ENCODE measurements around the gene CMTM4. TPM values are rescaled to one million over a fixed set of nuclear protein-coding genes. Genes with fewer than 3 reads are reported as not detected.

CMTM4 gene
- total RNA-seq, 5 donors from 2014 or later (not counting 1 experiment from before 2014, with no cell fraction given): 1.1 to 2.3 (median 1.8) TPM

DNA sequence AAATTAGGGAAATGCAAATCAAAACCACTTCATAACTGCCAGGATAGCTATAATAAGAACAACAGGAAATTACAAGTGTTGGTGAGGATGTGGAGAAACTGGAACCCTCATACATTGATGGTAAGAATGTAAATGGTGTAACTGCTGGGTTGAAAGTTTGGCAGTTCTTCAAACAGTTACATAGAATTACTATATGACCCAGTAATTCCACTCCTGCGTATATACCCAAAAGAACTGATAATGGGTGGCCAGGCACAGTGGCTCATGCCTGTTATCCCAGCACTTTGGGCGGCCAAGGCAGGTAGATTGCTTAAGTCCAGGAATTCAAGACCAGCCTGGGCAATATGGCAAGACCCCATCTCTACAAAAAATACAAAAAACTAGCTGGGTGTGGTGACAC is 4.5 kb upstream of the CMTM4 start:
- Mint-ChIP-seq H3K36me3 (no peaks in the 10 kb centered on the region), H3K27me3 (peaks cover 0 to 3% of the 10 kb centered on the region in 2 donors), H3K4me1 (peaks cover 0 to 3% (median 3%) of the 10 kb centered on the region in 3 donors), H3K4me3 (no peak overlapping the region), H3K27ac (no peak overlapping the region), H3K9me3 (no peaks in the 10 kb centered on the region)
- Histone ChIP-seq H3K9me3 (no peaks in the 10 kb centered on the region), H3K4me3 (ENCODE audit: control insufficient read depth in 1 of 2, extremely low read depth in 1 of 2, low read length in 1 of 2) (no peak overlapping the region), H3K27me3 (replicated peaks in 1 of 2; ENCODE audit: control insufficient read depth in 2 of 2, extremely low read depth in 1 of 2, insufficient read depth in 2 of 2, low read length in 1 of 2) (peaks cover 3 to 24% of the 10 kb centered on the region in 2 experiments), H3K4me1 (ENCODE audit: control insufficient read depth in 1 of 2, extremely low read depth in 1 of 2, insufficient read depth in 2 of 2, low read length in 2 of 2) (peaks cover 3 to 8% of the 10 kb centered on the region in 2 experiments), H3K36me3 (ENCODE audit: control insufficient read depth in 2 of 2, extremely low read depth in 1 of 2, insufficient read depth in 1 of 2, low read length in 1 of 2) (no peaks in the 10 kb centered on the region), H3K27ac (ENCODE audit: low read length) (no peak overlapping the region)
- DNase-seq (no peak), ATAC-seq (replicated peaks in 1 of 4) (no peak)
- CTCF ChIA-PET: no interaction called here
- POLR2A ChIA-PET: no interaction called here
- no CpG with 5 or more reads among the region's 2 CpGs for WGBS (ENCODE audit: insufficient coverage)

GRCh38 chr16:66699898-66700297 is 3.4 kb upstream of the CMTM4 start:
- Histone ChIP-seq H3K9me3 (no peaks in the 10 kb centered on the region), H3K4me3 (ENCODE audit: control insufficient read depth in 1 of 2, extremely low read depth in 1 of 2, low read length in 1 of 2) (no peak overlapping the region), H3K27ac (ENCODE audit: low read length) (no peak overlapping the region), H3K4me1 (ENCODE audit: control insufficient read depth in 1 of 2, extremely low read depth in 1 of 2, insufficient read depth in 2 of 2, low read length in 2 of 2) (peaks cover 12 to 19% of the 10 kb centered on the region in 2 experiments), H3K27me3 (replicated peaks in 1 of 2; ENCODE audit: control insufficient read depth in 2 of 2, extremely low read depth in 1 of 2, insufficient read depth in 2 of 2, low read length in 1 of 2) (peaks cover 3 to 29% of the 10 kb centered on the region in 2 experiments), H3K36me3 (ENCODE audit: control insufficient read depth in 2 of 2, extremely low read depth in 1 of 2, insufficient read depth in 1 of 2, low read length in 1 of 2) (no peaks in the 10 kb centered on the region)
- Mint-ChIP-seq H3K27ac (no peak overlapping the region), H3K27me3 (peaks cover under 1 to 5% of the 10 kb centered on the region in 2 donors), H3K4me1 (peaks cover 8 to 13% (median 12%) of the 10 kb centered on the region in 3 donors), H3K4me3 (no peak overlapping the region), H3K9me3 (no peaks in the 10 kb centered on the region), H3K36me3 (no peaks in the 10 kb centered on the region)
- 40% methylated on average over 1 of the region's 1 CpG for WGBS (ENCODE audit: insufficient coverage)
- DNase-seq (no peak), ATAC-seq (replicated peaks in 1 of 4) (no peak)
- ChIA-PET POLR2A (no interaction called here), CTCF (interaction anchor here (0.6 to 1.4 kb wide), 4 partner anchors 16 to 168 kb away, joined by 3 read pairs; partner anchors contain the start of gene CKLF (in 1 of the 2))

DNA sequence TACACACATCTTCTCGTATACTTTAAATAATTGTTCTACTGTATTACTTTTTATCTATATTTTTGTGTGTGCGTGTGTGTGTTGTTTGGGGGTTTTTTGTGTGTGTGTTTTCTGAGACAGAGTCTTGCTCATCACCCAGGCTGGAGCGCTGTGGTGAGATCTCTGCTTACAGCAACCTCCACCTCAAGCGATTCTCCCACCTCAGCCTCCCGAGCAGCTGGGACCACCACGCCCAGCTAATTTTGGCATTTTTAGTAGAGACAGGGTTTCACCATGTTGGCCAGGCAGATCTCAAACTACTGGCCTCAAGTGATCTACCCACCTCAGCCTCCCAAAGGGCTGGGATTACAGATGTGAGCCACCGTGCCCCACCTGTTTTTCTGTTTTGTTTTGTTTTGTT is 1.5 kb upstream of the CMTM4 start:
- peaks cover 0 to 26% of the 10 kb centered on the region in 2 experiments for H3K27me3 ChIP-seq (replicated peaks in 1 of 2; ENCODE audit: control insufficient read depth in 2 of 2, extremely low read depth in 1 of 2, insufficient read depth in 2 of 2, low read length in 1 of 2)
- H3K9me3 Mint-ChIP-seq: no peaks in the 10 kb centered on the region
- no peaks in the 10 kb centered on the region for H3K36me3 Mint-ChIP-seq
- H3K4me3 ChIP-seq (ENCODE audit: control insufficient read depth in 1 of 2, extremely low read depth in 1 of 2, low read length in 1 of 2): no peak overlapping the region
- ChIA-PET CTCF (interaction anchor here in 1 of 2 donors (0.6 to 1.3 kb wide), 4 partner anchors 11 to 139 kb away, joined by 3 to 6 read pairs (median 4); partner anchors contain the start of gene DYNC1LI2), POLR2A (interaction anchor here in 1 of 2 donors (0.6 kb wide), 1 partner anchor 12 kb away, joined by 3 read pairs; no protein-coding TSS in a partner anchor)
- peaks cover 11 to 13% (median 12%) of the 10 kb centered on the region in 3 donors for H3K4me1 Mint-ChIP-seq
- peak overlapping the region in 1 of 3 donors; percentile 77 for H3K4me3 Mint-ChIP-seq
- H3K27ac Mint-ChIP-seq: no peak overlapping the region
- no peak for ATAC-seq (replicated peaks in 1 of 4)
- H3K27ac ChIP-seq (ENCODE audit: low read length): no peak overlapping the region
- peaks cover 12 to 19% of the 10 kb centered on the region in 2 experiments for H3K4me1 ChIP-seq (ENCODE audit: control insufficient read depth in 1 of 2, extremely low read depth in 1 of 2, insufficient read depth in 2 of 2, low read length in 2 of 2)
- H3K27me3 Mint-ChIP-seq: peaks cover 4 to 12% of the 10 kb centered on the region in 2 donors
- WGBS (ENCODE audit: insufficient coverage): no CpG with 5 or more reads among the region's 7 CpGs
- no peaks in the 10 kb centered on the region for H3K9me3 ChIP-seq
- no peak for DNase-seq
- H3K36me3 ChIP-seq (ENCODE audit: control insufficient read depth in 2 of 2, extremely low read depth in 1 of 2, insufficient read depth in 1 of 2, low read length in 1 of 2): no peaks in the 10 kb centered on the region

GRCh38 chr16:66695935-66696668 is 441 bp downstream of the CMTM4 start:
- CTCF ChIA-PET: interaction anchor here in 1 of 2 donors (0.7 kb wide), 1 partner anchor 20 kb away, joined by 3 read pairs; no protein-coding TSS in a partner anchor
- H3K9me3 Mint-ChIP-seq: no peaks in the 10 kb centered on the region
- Histone ChIP-seq H3K36me3 (ENCODE audit: control insufficient read depth in 2 of 2, extremely low read depth in 1 of 2, insufficient read depth in 1 of 2, low read length in 1 of 2) (no peaks in the 10 kb centered on the region), H3K9me3 (no peaks in the 10 kb centered on the region), H3K4me3 (ENCODE audit: control insufficient read depth in 1 of 2, extremely low read depth in 1 of 2, low read length in 1 of 2) (peak overlapping the region; percentile 39 to 66), H3K27ac (ENCODE audit: low read length) (no peak overlapping the region), H3K4me1 (ENCODE audit: control insufficient read depth in 1 of 2, extremely low read depth in 1 of 2, insufficient read depth in 2 of 2, low read length in 2 of 2) (peaks cover 12 to 19% of the 10 kb centered on the region in 2 experiments), H3K27me3 (replicated peaks in 1 of 2; ENCODE audit: control insufficient read depth in 2 of 2, extremely low read depth in 1 of 2, insufficient read depth in 2 of 2, low read length in 1 of 2) (peaks cover 0 to 27% of the 10 kb centered on the region in 2 experiments)
- peaks cover 11 to 13% (median 12%) of the 10 kb centered on the region in 3 donors for H3K4me1 Mint-ChIP-seq
- H3K4me3 Mint-ChIP-seq: peak overlapping the region; percentile 72 to 79 (median 79)
- POLR2A ChIA-PET: no interaction called here
- DNase-seq (peak in 15 of 35 experiments; percentile 1 to 25 (median 8)), ATAC-seq (replicated peaks in 1 of 4) (peak in 3 of 4 experiments; percentile 31 to 56 (median 55))
- H3K36me3 Mint-ChIP-seq: no peaks in the 10 kb centered on the region
- 5% methylated on average over 91 of the region's 91 CpGs for WGBS (ENCODE audit: insufficient coverage)
- H3K27ac Mint-ChIP-seq: no peak overlapping the region
- peaks cover 4 to 12% of the 10 kb centered on the region in 2 donors for H3K27me3 Mint-ChIP-seq

- CTCF ChIA-PET: interaction anchor here in 1 of 2 donors (0.5 kb wide), 1 partner anchor 240 kb away, joined by 4 read pairs; no protein-coding TSS in a partner anchor
- H3K27ac ChIP-seq (ENCODE audit: low read length): no peak overlapping the region
- Mint-ChIP-seq H3K27me3 (peaks cover 4 to 12% of the 10 kb centered on the region in 2 donors), H3K4me1 (peaks cover 11 to 13% (median 12%) of the 10 kb centered on the region in 3 donors), H3K9me3 (no peaks in the 10 kb centered on the region), H3K4me3 (peak overlapping the region; percentile 72 to 79 (median 79)), H3K36me3 (no peaks in the 10 kb centered on the region), H3K27ac (no peak overlapping the region)
- ATAC-seq (replicated peaks in 1 of 4) (no peak), DNase-seq (peak in 5 of 35 experiments; percentile 1 to 24 (median 2))
- no peaks in the 10 kb centered on the region for H3K9me3 ChIP-seq
- POLR2A ChIA-PET: no interaction called here
- 60% methylated on average over 5 of the region's 8 CpGs for WGBS (ENCODE audit: insufficient coverage)
- peak overlapping the region; percentile 39 to 66 for H3K4me3 ChIP-seq (ENCODE audit: control insufficient read depth in 1 of 2, extremely low read depth in 1 of 2, low read length in 1 of 2)
- peaks cover 0 to 31% of the 10 kb centered on the region in 2 experiments for H3K27me3 ChIP-seq (replicated peaks in 1 of 2; ENCODE audit: control insufficient read depth in 2 of 2, extremely low read depth in 1 of 2, insufficient read depth in 2 of 2, low read length in 1 of 2)
- peaks cover 12 to 19% of the 10 kb centered on the region in 2 experiments for H3K4me1 ChIP-seq (ENCODE audit: control insufficient read depth in 1 of 2, extremely low read depth in 1 of 2, insufficient read depth in 2 of 2, low read length in 2 of 2)
- H3K36me3 ChIP-seq (ENCODE audit: control insufficient read depth in 2 of 2, extremely low read depth in 1 of 2, insufficient read depth in 1 of 2, low read length in 1 of 2): no peaks in the 10 kb centered on the region
These were observed 1.0 kb downstream of the CMTM4 start for GRCh38 chr16:66695471-66695934.

- Histone ChIP-seq H3K27ac (ENCODE audit: low read length) (no peak overlapping the region), H3K4me3 (ENCODE audit: control insufficient read depth in 1 of 2, extremely low read depth in 1 of 2, low read length in 1 of 2) (no peak overlapping the region), H3K4me1 (ENCODE audit: control insufficient read depth in 1 of 2, extremely low read depth in 1 of 2, insufficient read depth in 2 of 2, low read length in 2 of 2) (peaks cover 12 to 19% of the 10 kb centered on the region in 2 experiments), H3K27me3 (replicated peaks in 1 of 2; ENCODE audit: control insufficient read depth in 2 of 2, extremely low read depth in 1 of 2, insufficient read depth in 2 of 2, low read length in 1 of 2) (peaks cover 0 to 25% of the 10 kb centered on the region in 2 experiments), H3K36me3 (ENCODE audit: control insufficient read depth in 2 of 2, extremely low read depth in 1 of 2, insufficient read depth in 1 of 2, low read length in 1 of 2) (no peaks in the 10 kb centered on the region), H3K9me3 (no peaks in the 10 kb centered on the region)
- H3K4me3 Mint-ChIP-seq: no peak overlapping the region
- no peak for ATAC-seq (replicated peaks in 1 of 4)
- POLR2A ChIA-PET: no interaction called here
- H3K36me3 Mint-ChIP-seq: no peaks in the 10 kb centered on the region
- CTCF ChIA-PET: interaction anchor here in 1 of 2 donors (1.1 kb wide), 1 partner anchor 42 kb away, joined by 3 read pairs; no protein-coding TSS in a partner anchor
- peaks cover 4 to 10% of the 10 kb centered on the region in 2 donors for H3K27me3 Mint-ChIP-seq
- H3K4me1 Mint-ChIP-seq: peaks cover 11 to 13% (median 12%) of the 10 kb centered on the region in 3 donors
- no peak overlapping the region for H3K27ac Mint-ChIP-seq
- no peaks in the 10 kb centered on the region for H3K9me3 Mint-ChIP-seq
- no peak for DNase-seq
- 92% methylated on average over 3 of the region's 4 CpGs for WGBS (ENCODE audit: insufficient coverage)
These were observed 3.4 kb downstream of the CMTM4 start for GRCh38 chr16:66693149-66693548.
